ENCODE results near the gene TRMT112.
A peak's percentile ranks its signal among the peaks of the same experiment; 100 is the strongest.

TRMT112 gene

DNA sequence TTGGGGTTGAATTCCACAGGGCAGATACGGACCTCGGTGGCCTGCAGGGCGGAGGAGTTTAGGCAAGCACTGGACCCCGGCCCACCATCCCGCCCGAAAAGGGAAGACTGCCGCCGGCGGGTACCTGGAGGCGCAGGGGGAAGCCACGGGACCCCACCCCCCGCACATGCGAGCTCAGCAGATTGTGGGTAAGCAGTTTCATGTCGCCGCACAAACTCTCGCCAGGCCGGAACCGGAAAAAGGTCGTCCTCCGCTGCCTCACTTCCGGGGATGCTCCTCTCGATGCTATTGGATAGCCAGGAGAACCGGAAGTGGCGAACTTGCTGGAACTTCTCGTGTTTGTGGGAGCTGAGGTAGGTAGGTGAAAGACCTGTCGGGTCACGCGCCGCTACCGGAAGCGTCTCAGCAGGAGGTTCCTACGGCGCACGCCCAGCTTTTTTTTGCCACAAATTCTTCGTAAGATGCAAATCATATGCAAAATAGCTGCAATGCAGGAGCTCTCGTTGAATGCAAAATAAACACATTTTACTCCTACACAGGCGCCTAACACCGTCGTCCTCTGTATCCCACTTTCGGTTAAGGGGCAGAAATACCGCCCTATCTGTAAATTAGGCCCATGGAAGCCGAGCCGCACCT lies at the start of gene TRMT112:
Gene TRMT112 (minus strand): TSS at position 235 of the 636 bp plus-strand sequence. CDS start 33 bp downstream, at position 202.
- DNase-seq = peak; percentile 98

DNA sequence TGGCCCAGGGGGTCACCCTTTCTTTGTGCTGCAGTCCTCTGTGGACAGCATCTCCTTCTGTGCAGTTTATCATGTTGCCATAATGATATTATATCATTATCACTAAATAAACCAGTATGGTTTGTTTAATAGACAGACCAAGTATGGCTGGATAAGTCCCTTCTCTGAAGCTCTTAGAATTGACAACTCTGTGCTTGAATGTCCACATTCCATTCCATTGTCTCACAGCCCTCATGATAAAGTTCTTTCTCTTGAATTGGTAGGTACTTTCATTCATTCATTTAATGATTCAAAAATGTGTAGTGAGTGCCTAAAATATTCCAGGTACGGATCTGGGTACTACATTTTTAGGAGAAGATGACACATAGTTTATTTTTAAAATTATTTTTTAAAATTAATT lies 49.4 kb upstream of the TRMT112 start:
- DNase-seq = no peak

DNA sequence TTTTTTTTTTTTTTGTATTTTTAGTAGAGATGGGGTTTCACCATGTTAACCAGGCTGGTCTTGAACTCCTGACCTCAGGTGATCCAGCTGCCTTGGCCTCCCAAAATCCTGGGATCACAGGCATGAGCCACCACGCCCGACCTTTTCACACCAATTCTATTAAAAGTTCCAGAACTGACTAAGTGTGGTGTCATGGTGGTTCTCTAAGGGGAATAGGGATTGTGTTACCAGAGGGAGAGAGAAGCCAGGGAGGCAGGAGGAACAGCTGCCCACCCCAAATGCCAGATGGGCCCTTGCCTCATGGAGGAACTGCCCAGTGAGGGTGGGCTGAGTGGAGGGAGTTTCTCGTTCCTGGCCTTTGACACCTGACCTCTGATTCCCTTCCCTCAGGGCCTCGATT lies 47.6 kb upstream of the TRMT112 start:
- DNase-seq = no peak

DNA sequence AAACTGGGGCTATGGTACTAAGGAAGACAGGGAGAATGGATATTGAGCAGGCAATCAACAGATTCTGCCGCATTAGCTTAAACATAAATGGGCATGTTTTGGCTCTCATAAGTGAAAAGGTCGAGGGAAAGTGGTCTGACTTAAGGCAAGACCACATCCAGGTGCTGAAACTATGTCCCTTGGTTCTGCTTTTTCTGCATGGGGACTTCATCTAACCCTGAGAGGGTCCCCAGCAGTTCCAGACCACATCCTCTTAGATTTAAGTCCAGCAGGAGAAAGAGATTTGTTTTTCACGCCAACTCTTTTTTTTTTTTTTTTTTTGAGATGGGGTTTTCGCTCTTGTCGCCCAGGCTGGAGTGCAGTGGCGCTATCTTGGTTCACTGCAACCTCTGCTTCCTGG lies 47.1 kb upstream of the TRMT112 start:
- peak; percentile 73 for DNase-seq

DNA sequence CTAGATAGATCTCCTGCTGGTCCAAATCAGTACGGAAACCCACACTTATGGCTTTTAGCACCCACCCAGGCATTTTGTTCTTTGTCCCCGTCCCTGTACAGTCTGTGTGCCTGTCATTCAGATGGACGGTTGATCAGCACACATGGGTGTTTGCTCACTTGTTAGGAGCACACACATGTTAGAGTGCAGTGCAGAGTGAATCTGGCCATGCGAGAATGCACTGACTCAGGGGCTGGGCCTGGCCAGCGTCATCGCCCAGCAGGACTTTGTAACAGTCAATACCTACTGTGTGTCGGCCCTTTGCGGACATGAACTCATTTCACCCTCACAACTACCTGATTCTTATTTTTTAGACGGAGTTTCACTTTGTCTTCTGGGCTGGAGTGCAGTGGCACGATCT lies 45.0 kb upstream of the TRMT112 start:
- DNase-seq = no peak

DNA sequence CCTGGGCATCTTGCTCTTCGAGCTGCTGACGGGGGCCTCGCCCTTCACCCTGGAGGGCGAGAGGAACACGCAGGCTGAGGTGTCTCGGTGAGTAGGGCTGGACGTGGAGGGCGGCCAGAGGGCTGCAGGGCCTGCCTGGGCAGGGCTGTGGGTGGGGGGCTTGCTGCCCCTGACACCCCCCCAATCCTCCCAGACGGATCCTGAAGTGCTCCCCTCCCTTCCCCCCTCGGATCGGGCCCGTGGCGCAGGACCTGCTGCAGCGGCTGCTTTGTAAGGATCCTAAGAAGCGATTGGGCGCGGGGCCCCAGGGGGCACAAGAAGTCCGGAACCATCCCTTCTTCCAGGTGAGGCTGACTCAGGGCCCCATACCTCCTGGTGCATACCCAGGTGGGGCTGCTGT lies 44.3 kb upstream of the TRMT112 start:
- no peak for DNase-seq

DNA sequence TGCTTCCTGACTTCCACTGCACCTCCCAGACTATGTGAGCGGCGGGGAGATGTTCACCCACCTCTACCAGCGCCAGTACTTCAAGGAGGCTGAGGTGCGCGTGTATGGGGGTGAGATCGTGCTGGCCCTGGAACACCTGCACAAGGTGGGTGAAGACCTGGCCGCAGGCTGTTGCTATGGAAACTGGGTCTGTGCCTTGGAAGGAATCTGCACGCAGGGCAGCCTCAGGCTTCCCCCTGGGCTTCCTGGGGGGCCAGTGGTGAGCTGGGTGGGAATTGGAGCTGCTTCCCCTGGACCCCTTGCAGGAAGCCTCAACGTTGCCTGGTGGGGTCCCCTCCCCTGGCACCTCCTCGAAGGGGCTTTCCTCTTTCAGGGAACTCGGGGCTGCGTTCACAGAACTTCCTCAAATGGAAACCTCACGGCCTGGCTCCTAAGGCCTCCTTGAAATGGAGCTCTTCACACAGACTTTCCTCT lies 43.1 kb upstream of the TRMT112 start:
- peak; percentile 63 for DNase-seq

DNA sequence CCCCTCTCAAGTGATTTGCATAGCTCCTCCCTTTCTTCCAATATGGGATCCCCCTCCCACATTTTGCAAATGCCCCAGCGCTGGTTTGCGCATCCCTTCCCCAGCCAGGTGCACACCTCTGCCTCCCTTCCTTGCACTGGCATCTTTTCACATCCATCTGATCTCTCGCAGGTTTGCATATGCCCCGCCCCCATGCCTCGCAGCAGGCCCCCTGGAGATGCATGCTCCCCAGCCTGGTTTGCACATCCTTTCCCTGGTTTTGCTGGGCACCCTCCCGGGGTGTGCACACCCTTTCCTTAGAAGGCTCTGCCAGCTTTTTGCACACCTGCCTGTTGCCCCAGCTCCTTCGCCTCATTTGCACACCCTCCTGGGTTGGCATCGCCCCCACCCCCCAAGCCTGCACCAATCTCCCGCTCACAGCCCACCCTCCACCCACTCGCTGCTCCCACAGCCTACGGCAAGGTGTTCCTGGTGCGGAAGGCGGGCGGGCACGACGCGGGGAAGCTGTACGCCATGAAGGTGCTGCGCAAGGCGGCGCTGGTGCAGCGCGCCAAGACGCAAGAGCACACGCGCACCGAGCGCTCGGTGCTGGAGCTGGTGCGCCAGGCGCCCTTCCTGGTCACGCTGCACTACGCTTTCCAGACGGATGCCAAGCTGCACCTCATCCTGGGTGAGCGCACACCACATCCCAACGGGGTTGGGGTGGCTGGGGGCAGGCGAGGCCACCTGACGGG lies 42.5 kb upstream of the TRMT112 start:
- peak; percentile 68 for DNase-seq

DNA sequence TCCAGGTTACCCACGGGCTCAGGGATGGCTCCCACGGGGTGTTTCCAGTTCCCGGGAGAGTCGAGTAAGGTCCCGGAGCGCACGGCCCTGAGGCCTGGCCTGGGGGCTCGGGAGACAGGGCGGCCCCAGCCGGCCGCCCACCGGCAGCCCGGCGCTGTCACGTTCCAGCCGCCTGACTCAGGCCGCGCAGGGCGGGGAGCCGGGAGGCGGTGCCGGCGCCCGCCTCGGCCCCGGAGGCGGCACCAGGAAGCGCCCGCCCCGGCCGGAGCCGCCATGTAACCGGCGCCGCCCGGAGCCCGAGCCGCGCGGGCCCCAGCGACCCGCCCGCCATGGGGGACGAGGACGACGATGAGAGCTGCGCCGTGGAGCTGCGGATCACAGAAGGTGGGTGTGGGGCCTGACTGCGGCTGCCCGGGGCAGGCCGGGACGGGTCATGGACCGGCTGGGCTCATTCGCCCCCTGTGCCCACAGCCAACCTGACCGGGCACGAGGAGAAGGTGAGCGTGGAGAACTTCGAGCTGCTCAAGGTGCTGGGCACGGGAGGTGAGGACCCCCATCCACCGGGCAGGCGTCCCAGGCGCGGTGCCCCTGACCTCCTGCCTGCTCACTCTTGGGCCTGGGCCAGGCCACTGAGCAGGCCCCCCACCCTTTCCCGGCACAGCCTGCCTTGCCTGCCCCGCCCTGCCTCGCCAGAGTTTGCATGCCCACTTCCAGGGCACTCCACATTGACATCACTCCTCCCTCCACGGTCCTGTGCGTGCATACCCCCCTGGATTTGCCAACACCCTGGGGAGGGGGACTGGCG lies 41.8 kb upstream of the TRMT112 start, which contains the start of gene RPS6KA4:
Gene RPS6KA4 (plus strand): TSS at position 256 of the 805 bp plus-strand sequence. CDS start 74 bp downstream, at position 330.
- no peak for DNase-seq

DNA sequence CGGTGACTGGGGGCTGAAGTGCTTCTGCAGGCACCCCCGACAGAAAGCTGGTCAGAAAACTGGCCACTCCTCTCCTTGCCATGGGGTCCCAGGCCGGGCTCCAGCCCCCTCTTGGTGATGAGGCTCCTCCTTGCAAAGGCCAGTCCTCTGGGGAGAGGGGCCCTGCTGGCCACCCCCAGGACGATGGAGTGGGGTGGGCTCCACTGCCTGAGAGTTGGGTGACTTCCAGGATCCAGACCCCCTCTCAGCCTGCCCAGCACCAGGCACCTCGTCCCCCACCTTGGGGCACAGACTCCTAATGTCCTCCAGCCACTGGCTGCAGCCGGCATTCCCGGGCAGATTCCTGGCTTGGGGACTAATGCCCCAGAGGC lies 41.2 kb upstream of the TRMT112 start:
- no peak for DNase-seq

DNA sequence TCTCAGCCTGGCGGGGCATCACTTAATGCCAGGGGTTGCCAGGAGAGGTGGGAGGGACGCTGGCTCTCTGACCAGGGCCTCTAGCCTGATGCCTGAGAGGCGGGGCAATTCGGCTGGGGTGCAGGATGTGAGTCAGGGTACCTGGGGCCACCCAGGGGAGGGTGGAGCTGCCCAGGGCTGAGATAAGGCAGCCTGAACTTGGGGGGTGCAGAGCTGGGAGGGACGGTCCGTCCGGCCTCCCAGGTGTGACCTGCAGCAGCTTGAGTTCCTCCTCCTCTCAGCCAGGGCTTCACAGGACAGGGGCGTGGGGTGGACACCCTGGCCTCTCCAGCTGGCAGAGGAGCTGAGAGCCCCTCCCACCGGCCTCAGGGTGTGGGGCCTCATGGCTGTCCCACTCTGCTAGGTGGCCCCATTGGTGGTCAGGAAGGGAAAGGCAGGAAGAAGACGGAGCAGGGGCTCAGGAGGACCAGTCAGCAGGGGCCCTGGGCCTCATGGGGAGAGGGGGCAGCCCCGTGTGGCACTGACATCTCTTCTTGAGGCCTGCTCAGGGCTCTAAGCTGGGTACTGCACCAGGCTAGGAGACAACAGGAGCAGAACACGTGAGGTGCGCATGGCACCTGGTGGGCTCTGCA lies 40.7 kb upstream of the TRMT112 start:
- no peak for DNase-seq

DNA sequence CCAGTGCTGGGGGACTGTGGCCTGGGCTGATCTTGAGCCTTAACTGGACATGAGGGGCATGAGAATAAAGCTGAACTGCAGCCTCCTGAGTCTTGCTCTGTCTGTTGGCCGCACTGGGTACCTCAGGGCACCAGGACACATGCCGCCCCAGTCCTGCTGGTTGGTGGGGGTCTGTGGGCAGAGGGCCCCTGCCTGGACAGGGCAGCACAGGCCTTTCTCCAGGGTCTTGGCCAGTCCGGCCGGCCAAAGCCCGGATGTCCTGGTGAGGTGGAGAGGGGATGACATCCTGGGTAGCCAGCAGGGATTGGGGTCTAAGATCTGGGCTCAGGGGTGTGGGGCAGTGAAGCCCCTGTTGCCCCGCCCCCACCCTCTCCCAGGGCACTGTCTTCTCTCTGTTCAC lies 40.1 kb upstream of the TRMT112 start:
- no peak for DNase-seq

DNA sequence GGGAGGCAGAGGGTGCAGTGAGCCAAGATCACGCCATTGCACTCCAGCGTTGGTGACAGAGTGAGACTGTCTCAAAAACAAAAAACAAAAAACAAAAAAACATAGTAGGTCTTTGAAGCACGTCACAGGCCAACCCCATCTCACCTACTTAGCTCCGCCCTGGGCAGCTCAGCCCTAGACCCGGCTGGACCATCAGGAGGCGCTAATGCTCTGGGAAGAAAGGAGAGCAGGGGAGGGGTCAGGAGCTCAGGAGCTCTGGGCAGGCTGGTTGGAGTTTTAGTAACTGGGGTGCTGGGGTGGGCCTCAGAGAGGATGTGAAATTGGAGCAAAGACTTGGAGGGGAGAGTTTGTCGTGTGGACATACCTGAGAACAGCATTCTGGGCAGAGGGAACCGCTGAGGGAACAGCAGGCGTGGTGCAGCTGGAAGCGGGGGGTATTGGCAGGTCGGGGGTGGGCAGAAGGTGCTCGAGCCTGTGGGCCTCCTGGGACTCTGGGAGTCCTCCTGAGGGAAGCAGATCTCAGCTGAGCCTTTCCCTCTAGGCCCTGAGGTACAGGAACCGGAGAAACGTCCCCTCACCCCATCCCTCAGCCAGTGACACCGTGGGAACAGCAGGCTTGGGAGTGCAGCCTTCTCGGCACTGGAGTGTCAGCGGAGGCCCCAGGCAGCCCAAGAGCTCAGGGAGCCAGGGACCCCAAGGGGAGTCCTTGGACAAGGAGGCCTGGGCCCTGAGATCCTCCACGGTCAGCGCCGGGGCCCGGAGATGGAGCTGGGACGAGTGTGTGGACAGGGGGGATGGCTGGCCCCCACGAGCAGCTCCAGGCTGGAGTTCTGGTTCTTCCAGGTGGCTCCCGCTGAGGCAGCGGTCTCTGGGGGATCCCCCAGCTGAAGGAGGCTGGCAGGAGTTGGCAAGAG lies 39.4 kb upstream of the TRMT112 start:
- peak; percentile 56 for DNase-seq

DNA sequence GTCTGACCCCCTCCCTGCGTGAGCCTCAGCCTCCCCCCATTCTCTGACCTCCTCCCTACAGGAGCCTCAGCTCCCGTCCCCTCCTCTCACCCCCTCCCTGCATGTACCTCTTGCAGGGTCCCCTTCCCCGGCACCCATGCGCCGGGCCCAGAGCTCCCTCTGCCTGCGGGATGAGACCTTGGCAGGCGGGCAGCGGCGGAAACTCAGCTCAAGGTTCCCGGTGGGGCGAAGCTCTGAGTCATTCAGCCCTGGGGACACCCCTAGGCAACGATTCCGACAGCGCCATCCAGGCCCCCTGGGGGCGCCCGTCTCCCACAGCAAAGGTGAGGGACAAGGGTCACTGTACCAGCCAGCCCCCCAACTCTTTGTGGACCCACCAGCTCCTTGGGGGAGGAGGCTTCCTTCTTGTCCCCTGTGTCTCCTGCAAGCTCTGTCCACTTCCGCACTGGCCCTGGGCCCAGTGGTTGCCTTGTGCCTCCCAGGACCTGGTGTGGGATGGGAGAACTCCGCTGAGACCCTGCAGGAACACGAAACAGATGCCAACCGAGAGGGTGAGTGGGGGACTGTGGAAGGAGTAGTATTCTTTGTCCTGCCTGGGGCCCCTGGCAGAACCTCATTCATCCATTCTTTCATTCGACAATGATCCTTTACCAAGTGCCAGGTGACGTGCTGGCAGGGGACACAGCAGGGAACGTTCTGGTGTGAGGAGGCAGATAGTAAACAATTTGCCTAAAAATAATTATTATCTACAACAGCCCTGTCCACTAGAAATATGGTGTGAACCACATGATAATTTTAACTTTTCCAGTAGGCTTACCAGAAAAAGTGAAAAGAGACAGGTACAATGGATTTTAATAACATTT lies 38.0 kb upstream of the TRMT112 start:
- DNase-seq = peak; percentile 82

DNA sequence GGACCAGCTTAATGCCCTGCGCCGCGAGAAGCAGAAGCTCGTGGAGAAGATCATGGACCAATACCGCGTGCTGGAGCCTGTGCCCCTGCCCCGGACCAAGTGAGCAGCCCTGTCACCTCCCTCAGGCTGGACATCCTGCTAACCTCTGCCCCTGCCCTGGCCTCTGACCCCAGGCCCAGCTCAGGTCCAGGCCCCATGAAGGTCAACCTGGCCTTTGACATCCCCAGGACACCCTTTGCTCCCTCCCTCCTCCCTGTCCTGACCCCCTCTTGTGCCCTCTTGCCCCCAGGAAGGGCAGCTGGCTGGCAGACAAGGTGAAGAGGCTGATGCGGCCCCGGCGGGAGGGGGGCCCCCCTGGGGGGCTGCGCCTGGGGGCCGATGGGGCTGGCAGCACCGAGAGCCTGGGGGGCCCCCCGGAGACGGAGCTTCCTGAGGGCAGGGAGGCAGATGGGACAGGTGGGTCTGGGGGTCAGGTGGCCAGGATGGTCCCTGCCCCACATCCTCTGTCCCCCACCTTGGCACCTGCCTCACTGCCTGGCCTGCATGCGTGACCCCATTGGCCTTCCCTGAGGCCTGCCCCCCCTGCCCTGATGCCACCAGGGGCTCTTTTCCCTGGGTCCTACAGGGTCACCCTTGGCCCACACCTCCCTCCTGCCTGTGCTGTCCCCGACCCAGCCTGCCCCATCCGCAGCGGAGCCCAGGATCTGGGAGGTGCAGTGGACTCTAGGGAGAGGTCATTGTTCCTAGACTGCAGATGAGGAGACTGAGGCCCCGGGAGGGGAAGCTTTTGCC lies 36.6 kb upstream of the TRMT112 start:
- DNase-seq = no peak

DNA sequence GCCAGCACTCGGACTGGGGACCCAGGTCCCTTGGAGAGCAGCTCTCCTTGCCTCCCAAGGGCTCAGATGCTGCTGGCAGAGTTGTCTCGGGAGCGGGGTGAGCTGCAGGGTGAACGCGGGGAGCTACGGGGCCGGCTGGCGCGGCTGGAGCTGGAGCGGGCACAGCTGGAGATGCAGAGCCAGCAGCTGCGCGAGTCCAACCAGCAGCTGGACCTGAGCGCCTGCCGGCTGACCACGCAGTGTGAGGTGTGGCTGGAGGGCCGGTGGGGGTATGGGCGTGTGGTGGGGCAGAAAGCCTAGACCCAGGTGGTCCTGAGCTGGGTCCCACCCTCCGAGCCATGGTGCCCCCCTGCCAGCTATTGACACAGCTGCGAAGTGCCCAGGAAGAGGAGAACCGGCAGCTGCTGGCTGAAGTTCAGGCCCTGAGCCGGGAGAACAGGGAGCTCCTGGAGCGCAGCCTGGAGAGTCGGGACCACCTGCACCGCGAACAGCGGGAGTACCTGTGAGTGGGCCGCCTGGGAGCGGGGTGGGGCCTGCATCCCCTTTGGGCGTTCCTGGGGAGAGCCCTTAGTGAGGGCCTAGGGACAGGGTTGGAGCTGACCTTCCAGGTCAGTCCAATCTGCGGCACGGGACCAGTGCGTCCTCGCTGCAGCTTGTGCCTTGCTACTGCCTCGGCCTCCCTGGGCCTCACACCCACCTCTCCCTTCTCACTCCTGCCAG lies 35.8 kb upstream of the TRMT112 start:
- DNase-seq = no peak

DNA sequence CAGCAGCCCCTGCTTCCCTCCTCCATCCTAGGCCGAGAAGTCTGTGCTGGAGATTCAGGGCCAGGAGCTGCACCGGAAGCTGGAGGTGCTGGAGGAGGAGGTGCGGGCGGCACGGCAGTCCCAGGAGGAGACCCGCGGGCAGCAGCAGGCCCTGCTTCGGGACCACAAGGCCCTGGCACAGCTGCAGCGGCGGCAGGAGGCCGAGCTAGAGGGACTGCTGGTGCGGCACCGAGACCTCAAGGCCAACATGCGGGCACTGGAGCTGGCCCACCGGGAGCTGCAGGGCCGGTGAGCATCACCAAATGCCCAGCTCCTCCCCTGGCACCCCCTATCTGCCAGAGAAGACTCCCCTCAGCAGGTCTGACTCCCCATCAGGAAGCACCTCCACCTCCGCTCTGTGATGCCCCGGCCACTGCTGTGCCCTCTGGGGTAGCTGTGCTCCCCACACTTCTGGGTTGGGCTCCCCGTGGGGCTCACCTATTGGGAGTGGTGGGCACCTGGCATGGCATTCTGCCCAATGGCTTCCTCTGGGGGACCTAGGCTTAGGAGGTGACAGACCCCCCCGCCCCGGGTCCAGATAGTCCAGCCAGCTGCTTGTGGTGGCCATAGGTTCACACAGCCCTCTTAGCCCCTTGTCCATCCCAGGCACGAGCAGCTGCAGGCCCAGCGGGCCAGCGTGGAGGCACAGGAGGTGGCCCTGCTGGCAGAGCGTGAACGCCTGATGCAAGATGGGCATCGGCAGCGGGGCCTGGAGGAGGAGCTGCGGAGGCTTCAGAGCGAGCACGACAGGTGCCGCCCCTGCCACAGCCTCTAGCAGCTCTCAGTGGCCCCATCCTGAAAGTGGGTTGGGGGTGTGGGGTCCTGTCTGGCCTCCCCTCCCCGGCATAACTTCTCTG lies 35.0 kb upstream of the TRMT112 start:
- no peak for DNase-seq

DNA sequence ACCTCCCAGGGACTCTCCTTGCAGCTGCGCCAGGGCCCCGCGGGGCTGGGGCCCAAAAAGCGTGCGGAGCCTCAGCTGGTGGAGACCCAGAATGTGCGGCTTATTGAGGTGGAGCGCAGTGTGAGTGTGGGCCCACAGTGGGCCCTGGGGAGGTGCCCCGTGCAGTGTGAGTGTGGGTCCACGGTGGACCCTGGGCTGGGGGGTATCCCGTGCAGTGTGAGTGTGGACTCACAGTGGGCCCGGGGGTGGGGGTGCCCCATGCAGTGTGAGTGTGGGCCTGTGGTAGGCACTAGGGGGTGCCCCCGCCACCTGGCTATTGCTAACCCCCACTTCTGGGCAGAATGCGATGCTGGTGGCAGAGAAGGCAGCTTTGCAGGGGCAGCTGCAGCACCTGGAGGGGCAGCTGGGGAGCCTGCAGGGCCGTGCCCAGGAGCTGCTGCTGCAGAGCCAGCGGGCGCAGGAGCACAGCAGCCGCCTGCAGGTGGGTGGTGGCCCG lies 33.8 kb upstream of the TRMT112 start:
- no peak for DNase-seq

Data from MV-4-11 (cell line).